HCT116 (cell line): ENCODE measurements around the gene NAA35. TPM values are rescaled to one million over a fixed set of nuclear protein-coding genes. Genes with fewer than 3 reads are reported as not detected.

Experiments
- ATAC-seq: fragments of 200-7000 bp; cut with Tn5 transposase; 2 replicates; pipeline ENCODE4 v1.9.1; 2020; ENCODE audit warnings: mild to moderate bottlenecking, moderate library complexity
- BruUV-seq: library from RNA; stranded (reverse); fragments of 400-500 nt; replicated peaks from 2 replicates; lab custom pipeline; 2021; lab: Mats Ljungman, UMichigan
- CTCF ChIA-PET: fragments of 300-600 bp; sonication (Branson Sonifier 250); formaldehyde crosslinking; loops from one replicate; lab custom pipeline; 2021; ENCODE audit warnings: antibody characterized with exemption; lab: Charles Lee
- POLR2A ChIA-PET: fragments of 300-600, 350-600 bp; sonication (Branson Sonifier 250); formaldehyde crosslinking; loops from one replicate; lab custom pipeline; 2021; ENCODE audit warnings: antibody characterized with exemption; lab: Charles Lee
- RAD21 ChIA-PET, 2 experiments: fragments of 300-600 bp; sonication (Branson Sonifier 250); formaldehyde crosslinking; loops; one replicate each; lab custom pipeline; 2023; ENCODE audit warnings: low total read pairs in 2 of 2; ENCODE audit not compliant: uncharacterized antibody in 2 of 2, unreplicated experiment in 2 of 2, low non-redundant PET in 1 of 2; lab: Charles Lee
- DNase-seq: peaks from one replicate; pipeline ENCODE4 v3.0.0-alpha.2; 2010; ENCODE audit warnings: low read depth, low spot score
- H2AFZ ChIP-seq: fragments of 200-600 bp; shearing (Covaris generic), sonication (generic); 2 replicates; pipeline ENCODE4 v1.6.1; 2017; ENCODE audit warnings: low read depth, mixed run types, mixed read lengths, antibody characterized with exemption, low read length; ENCODE audit not compliant: poor library complexity, severe bottlenecking
- H3K27ac ChIP-seq: 2 replicates; pipeline ENCODE4 v1.5.1; 2012; ENCODE audit warnings: low read depth, low read length
- H3K27me3 ChIP-seq: fragments of 200-600 bp; sonication (generic); 2 replicates; pipeline ENCODE4 v1.6.1; 2016; ENCODE audit warnings: mixed run types, low read length, mixed read lengths; ENCODE audit not compliant: insufficient read depth
- H3K36me3 ChIP-seq, 2 experiments: fragments of 200-500 bp in 1 of 2; fragments of 200-600 bp in 1 of 2; sonication (Bioruptor generic) in 1 of 2; sonication (generic) in 1 of 2; 2 replicates each; pipeline versions ENCODE4 v1.5.1 to v1.6.1; 2014 to 2016; ENCODE audit warnings: low read length in 2 of 2, inconsistent platforms in 1 of 2, mixed read lengths in 1 of 2, mixed run types in 1 of 2; ENCODE audit not compliant: insufficient read depth in 2 of 2, control insufficient read depth in 1 of 2
- H3K4me1 ChIP-seq, 2 experiments: fragments of 200-600 bp in 1 of 2; sonication (generic) in 1 of 2; 2 replicates each; pipeline versions ENCODE4 v1.5.1 to v1.6.1; 2012 to 2017; ENCODE audit warnings: low read length in 2 of 2, inconsistent platforms in 1 of 2, mild to moderate bottlenecking in 1 of 2, mixed read lengths in 1 of 2, mixed run types in 1 of 2, moderate library complexity in 1 of 2; ENCODE audit not compliant: insufficient read depth in 2 of 2, control insufficient read depth in 1 of 2
- H3K4me2 ChIP-seq: fragments of 200-600 bp; sonication (generic); 2 replicates; pipeline ENCODE4 v1.6.1; 2017; ENCODE audit warnings: mixed run types, low read length, mixed read lengths
- H3K4me3 ChIP-seq, 2 experiments: fragments of 200-600 bp in 1 of 2; sonication (generic) in 1 of 2; replicated peaks in 1 of 2; 2 replicates each; pipeline ENCODE4 v1.5.1; 2011 to 2016; ENCODE audit warnings: low read length in 2 of 2, control low read depth in 1 of 2, low read depth in 1 of 2, mild to moderate bottlenecking in 1 of 2, mixed read lengths in 1 of 2, mixed run types in 1 of 2
- H3K79me2 ChIP-seq: fragments of 200-600 bp; sonication (generic); 2 replicates; pipeline ENCODE4 v1.6.1; 2017; ENCODE audit warnings: mild to moderate bottlenecking, mixed run types, low read length, moderate library complexity, mixed read lengths; ENCODE audit not compliant: insufficient read depth
- H3K9ac ChIP-seq: fragments of 200-600 bp; sonication (generic); 2 replicates; pipeline ENCODE4 v1.6.1; 2016; ENCODE audit warnings: low read length, mixed read lengths
- H3K9me2 ChIP-seq: fragments of 200-600 bp; sonication (generic), shearing (Covaris generic); 2 replicates; pipeline ENCODE4 v1.6.1; 2017; ENCODE audit warnings: mixed run types, mild to moderate bottlenecking, moderate library complexity; ENCODE audit not compliant: insufficient read depth
- H3K9me3 ChIP-seq, 2 experiments: fragments of 200-500 bp in 1 of 2; fragments of 200-600 bp in 1 of 2; sonication (Bioruptor generic) in 1 of 2; sonication (generic) in 1 of 2; 2 replicates each; pipeline ENCODE4 v1.6.1; 2014 to 2017; ENCODE audit warnings: low read length in 2 of 2, mixed read lengths in 2 of 2, inconsistent platforms in 1 of 2, low read depth in 1 of 2, mild to moderate bottlenecking in 1 of 2, mixed run types in 1 of 2, moderate library complexity in 1 of 2; ENCODE audit not compliant: control insufficient read depth in 1 of 2, insufficient read depth in 1 of 2
- H4K20me1 ChIP-seq: fragments of 200-600 bp; sonication (generic), shearing (Covaris generic); 2 replicates; pipeline ENCODE4 v1.6.1; 2017; ENCODE audit warnings: mixed run types, mild to moderate bottlenecking, moderate library complexity; ENCODE audit not compliant: insufficient read depth
- CEBPB ChIP-seq: IDR thresholded peaks from 2 replicates; pipeline ENCODE4 v1.6.1; 2012; ENCODE audit warnings: low read depth
- EGR1 ChIP-seq: IDR thresholded peaks from 2 replicates; pipeline ENCODE4 v1.6.1; 2012; ENCODE audit warnings: low read depth
- EZH2phosphoT487 ChIP-seq: fragments of 200-600 bp; IDR thresholded peaks from 2 replicates; pipeline ENCODE4 v1.6.1; 2018; ENCODE audit warnings: antibody characterized with exemption, borderline replicate concordance
- FOSL1 ChIP-seq: IDR thresholded peaks from 2 replicates; pipeline ENCODE4 v1.6.1; 2012; ENCODE audit warnings: low read depth
- JUND ChIP-seq: IDR thresholded peaks from 2 replicates; pipeline ENCODE4 v1.6.1; 2012
- POLR2A ChIP-seq: IDR thresholded peaks from 2 replicates; pipeline ENCODE4 v1.7.0; 2011; ENCODE audit warnings: borderline replicate concordance; ENCODE audit not compliant: insufficient read depth, insufficient read length; ENCODE audit errors: extremely low read depth
- SP1 ChIP-seq: IDR thresholded peaks from 2 replicates; pipeline ENCODE4 v1.6.1; 2012; ENCODE audit warnings: low read depth
- YY1 ChIP-seq: IDR thresholded peaks from 2 replicates; pipeline ENCODE4 v1.6.1; 2011; ENCODE audit warnings: low read length, low read depth, moderate library complexity, mild to moderate bottlenecking; ENCODE audit not compliant: insufficient replicate concordance; ENCODE audit errors: extremely low read depth
- intact Hi-C: fragments of 100-400 bp; cut with micrococcal nuclease; formaldehyde crosslinking; loops from 2 replicates; pipeline ENCODE4 v1.10.0; 2022
- total RNA-seq: library from RNA; stranded (reverse); gene quantifications from one replicate; pipeline ENCODE4 v1.2.1, GENCODE V29; 2021; ENCODE audit not compliant: unreplicated experiment
- TF ChIP-seq, protein P1 (sequence below): IDR thresholded peaks from 2 replicates; pipeline ENCODE4 v1.6.1; 2011; ENCODE audit warnings: mild to moderate bottlenecking, low read length, moderate library complexity; ENCODE audit not compliant: insufficient replicate concordance; ENCODE audit errors: extremely low read depth
- TF ChIP-seq, protein P2 (sequence below): IDR thresholded peaks from 2 replicates; pipeline ENCODE4 v1.6.1; 2012; ENCODE audit warnings: low read depth

Gene NAA35
- total RNA-seq, 1 experiment from 2014 or later, result 37.0 TPM

DNA sequence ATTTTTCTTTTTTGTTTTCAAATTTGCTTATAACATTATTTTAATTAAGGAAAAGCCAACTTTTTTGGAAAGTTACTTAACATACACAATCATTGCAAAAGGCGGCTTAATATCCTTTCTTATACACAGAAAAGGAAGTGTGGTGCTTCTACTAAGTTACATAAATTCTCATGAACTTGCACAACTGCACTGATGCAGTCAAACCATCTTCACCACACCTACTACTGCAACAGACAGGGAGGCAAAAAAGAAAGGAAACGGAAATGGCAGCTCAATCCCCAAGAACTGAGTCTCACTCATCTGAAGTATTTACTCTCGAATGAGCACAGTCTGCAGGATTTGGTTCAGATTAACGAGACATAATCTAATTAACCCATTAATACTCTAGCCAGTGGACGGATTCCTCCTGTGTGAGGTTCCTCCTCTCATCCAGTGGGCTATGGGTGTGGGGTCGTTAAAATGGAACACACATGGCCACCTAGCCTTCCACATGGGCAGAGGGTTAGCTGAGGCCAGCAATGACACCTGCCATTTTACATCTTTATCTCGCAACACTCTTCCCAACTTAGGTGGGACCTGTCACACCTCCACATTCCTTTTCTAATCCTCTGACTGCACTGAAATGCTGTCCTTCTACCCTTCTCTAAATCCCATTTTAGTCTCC is 128.4 kb downstream of the NAA35 start:
- POLR2A ChIA-PET, result no interaction called here
- ATAC-seq, result no peak

More for the DNA sequence above, 128.4 kb downstream of the NAA35 start:
- Histone ChIP-seq H2AFZ (no peak overlapping the region), H3K4me1 (no peaks in the 10 kb centered on the region), H3K4me3 (no peak overlapping the region), H4K20me1 (no peaks in the 10 kb centered on the region), H3K9me3 (no peaks in the 10 kb centered on the region), H3K36me3 (peaks cover 2 to 4% of the 10 kb centered on the region in 2 experiments; a peak in 1 of 4 replicates), H3K27me3 (no peaks in the 10 kb centered on the region), H3K79me2 (peaks cover 6% of the 10 kb centered on the region; the same call in 1 of the 2 replicates), H3K27ac (no peak overlapping the region), H3K9ac (no peak overlapping the region), H3K4me2 (no peak overlapping the region), H3K9me2 (no peaks in the 10 kb centered on the region)
- no peak for DNase-seq
- ChIA-PET CTCF (interaction anchor here (1.0 kb wide), 1 partner anchor 133 kb away, joined by 3 read pairs; no protein-coding TSS in a partner anchor), RAD21 (no interaction called here)
- BruUV-seq, result no TSS peak
- no peak for TF ChIP-seq JUND
- TF ChIP-seq, protein P1, sequence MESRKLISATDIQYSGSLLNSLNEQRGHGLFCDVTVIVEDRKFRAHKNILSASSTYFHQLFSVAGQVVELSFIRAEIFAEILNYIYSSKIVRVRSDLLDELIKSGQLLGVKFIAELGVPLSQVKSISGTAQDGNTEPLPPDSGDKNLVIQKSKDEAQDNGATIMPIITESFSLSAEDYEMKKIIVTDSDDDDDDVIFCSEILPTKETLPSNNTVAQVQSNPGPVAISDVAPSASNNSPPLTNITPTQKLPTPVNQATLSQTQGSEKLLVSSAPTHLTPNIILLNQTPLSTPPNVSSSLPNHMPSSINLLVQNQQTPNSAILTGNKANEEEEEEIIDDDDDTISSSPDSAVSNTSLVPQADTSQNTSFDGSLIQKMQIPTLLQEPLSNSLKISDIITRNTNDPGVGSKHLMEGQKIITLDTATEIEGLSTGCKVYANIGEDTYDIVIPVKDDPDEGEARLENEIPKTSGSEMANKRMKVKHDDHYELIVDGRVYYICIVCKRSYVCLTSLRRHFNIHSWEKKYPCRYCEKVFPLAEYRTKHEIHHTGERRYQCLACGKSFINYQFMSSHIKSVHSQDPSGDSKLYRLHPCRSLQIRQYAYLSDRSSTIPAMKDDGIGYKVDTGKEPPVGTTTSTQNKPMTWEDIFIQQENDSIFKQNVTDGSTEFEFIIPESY, result no peak
- TF ChIP-seq YY1, result no peak
- TF ChIP-seq EZH2phosphoT487, result no peak
- TF ChIP-seq, protein P2, sequence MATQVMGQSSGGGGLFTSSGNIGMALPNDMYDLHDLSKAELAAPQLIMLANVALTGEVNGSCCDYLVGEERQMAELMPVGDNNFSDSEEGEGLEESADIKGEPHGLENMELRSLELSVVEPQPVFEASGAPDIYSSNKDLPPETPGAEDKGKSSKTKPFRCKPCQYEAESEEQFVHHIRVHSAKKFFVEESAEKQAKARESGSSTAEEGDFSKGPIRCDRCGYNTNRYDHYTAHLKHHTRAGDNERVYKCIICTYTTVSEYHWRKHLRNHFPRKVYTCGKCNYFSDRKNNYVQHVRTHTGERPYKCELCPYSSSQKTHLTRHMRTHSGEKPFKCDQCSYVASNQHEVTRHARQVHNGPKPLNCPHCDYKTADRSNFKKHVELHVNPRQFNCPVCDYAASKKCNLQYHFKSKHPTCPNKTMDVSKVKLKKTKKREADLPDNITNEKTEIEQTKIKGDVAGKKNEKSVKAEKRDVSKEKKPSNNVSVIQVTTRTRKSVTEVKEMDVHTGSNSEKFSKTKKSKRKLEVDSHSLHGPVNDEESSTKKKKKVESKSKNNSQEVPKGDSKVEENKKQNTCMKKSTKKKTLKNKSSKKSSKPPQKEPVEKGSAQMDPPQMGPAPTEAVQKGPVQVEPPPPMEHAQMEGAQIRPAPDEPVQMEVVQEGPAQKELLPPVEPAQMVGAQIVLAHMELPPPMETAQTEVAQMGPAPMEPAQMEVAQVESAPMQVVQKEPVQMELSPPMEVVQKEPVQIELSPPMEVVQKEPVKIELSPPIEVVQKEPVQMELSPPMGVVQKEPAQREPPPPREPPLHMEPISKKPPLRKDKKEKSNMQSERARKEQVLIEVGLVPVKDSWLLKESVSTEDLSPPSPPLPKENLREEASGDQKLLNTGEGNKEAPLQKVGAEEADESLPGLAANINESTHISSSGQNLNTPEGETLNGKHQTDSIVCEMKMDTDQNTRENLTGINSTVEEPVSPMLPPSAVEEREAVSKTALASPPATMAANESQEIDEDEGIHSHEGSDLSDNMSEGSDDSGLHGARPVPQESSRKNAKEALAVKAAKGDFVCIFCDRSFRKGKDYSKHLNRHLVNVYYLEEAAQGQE, result no peak
- no peak for TF ChIP-seq SP1
- TF ChIP-seq EGR1, result no peak
- TF ChIP-seq CEBPB, result no peak
- no peak for TF ChIP-seq FOSL1
- no peak for TF ChIP-seq POLR2A
- intact Hi-C loops, result no loop called here

Other genes starting within 250 kb of the NAA35 start
- 17.4 TPM for gene AGTPBP1, start 199.2 kb upstream of the NAA35 start, total RNA-seq
- gene GOLM1, start 158.4 kb downstream of the NAA35 start, total RNA-seq, result 69.8 TPM